K562 (cell line): ENCODE data around the gene PTPN13. TPM values are rescaled to one million over a fixed set of nuclear protein-coding genes. Genes with fewer than 3 reads are reported as not detected.

Source experiments
- ATAC-seq: fragments of 200-7000 bp; cut with Tn5 transposase; 3 replicates; pipeline ENCODE4 v1.9.1; 2020; ENCODE audit warnings: moderate library complexity
- BruUV-seq: library from RNA; stranded (reverse); fragments of 400-500 nt; replicated peaks from 2 replicates; lab custom pipeline; 2021; lab: Mats Ljungman, UMichigan
- CTCF ChIA-PET: fragments of 300-600 bp; formaldehyde crosslinking; extraction: SDS; loops from one replicate; lab custom pipeline; 2021; ENCODE audit warnings: low intra/inter-chr PET ratio; lab: Yijun Ruan, JAX
- POLR2A ChIA-PET: fragments of 300-600, 350-650 bp; sonication (Branson Sonifier 250); formaldehyde crosslinking; extraction: SDS; loops from one replicate; lab custom pipeline; 2021; ENCODE audit warnings: antibody characterized with exemption, inconsistent platforms; lab: Yijun Ruan, JAX
- DNase-seq, 4 experiments: peaks; one replicate each; pipeline versions ENCODE4 v3.0.0 to v3.0.0-alpha.2; 2011 to 2018; ENCODE audit warnings: low spot score in 3 of 4, mixed read lengths in 3 of 4; ENCODE audit errors: extremely low read depth in 1 of 4
- FAIRE-seq: peaks from 2 replicates; lab custom pipeline; 2011; peaks lifted over from hg19 to GRCh38; lab: Jason Lieb, UNC
- H2AFZ ChIP-seq: 2 replicates; pipeline ENCODE4 v1.6.0; 2011; ENCODE audit warnings: low read depth, low read length, control low read depth, inconsistent platforms
- H3K27ac ChIP-seq: fragments of 200-600 bp; 3 replicates; pipeline ENCODE4 v1.8.0; 2011; ENCODE audit warnings: low read depth, mild to moderate bottlenecking, control low read depth, inconsistent platforms, low read length, moderate library complexity, mixed read lengths; ENCODE audit errors: extremely low read depth
- H3K27me3 ChIP-seq, 2 experiments: fragments of 300-600 bp in 1 of 2; 2 replicates in 1 of 2; 3 replicates in 1 of 2; pipeline versions ENCODE4 v1.6.0 to v1.8.0; 2011; ENCODE audit warnings: inconsistent platforms in 2 of 2, low read length in 2 of 2, mild to moderate bottlenecking in 1 of 2, mixed read lengths in 1 of 2, moderate library complexity in 1 of 2; ENCODE audit not compliant: control insufficient read depth in 2 of 2, insufficient read depth in 2 of 2
- H3K36me3 ChIP-seq: fragments of 300-600 bp; 3 replicates; pipeline ENCODE4 v1.8.0; 2011; ENCODE audit warnings: mild to moderate bottlenecking, low read length, inconsistent platforms; ENCODE audit not compliant: control insufficient read depth, insufficient read depth
- H3K4me1 ChIP-seq, 2 experiments: fragments of 200-600 bp in 1 of 2; replicated peaks in 1 of 2; 2 replicates in 1 of 2; 3 replicates in 1 of 2; pipeline versions ENCODE4 v1.5.1 to v1.8.0; 2011; ENCODE audit warnings: inconsistent platforms in 2 of 2, low read length in 2 of 2, mild to moderate bottlenecking in 1 of 2, mixed read lengths in 1 of 2, moderate library complexity in 1 of 2; ENCODE audit not compliant: control insufficient read depth in 2 of 2, insufficient read depth in 2 of 2
- H3K4me2 ChIP-seq: 2 replicates; pipeline ENCODE4 v1.6.1; 2011; ENCODE audit warnings: low read length, control low read depth, inconsistent platforms, mixed read lengths; ENCODE audit not compliant: insufficient read depth
- H3K4me3 ChIP-seq: fragments of 200-600 bp; sonication (generic), shearing (Covaris generic); 2 replicates; pipeline ENCODE4 v1.5.1; 2016; ENCODE audit warnings: control low read depth, inconsistent platforms
- H3K79me2 ChIP-seq: fragments of 200-600 bp; 3 replicates; pipeline ENCODE4 v1.8.0; 2011; ENCODE audit warnings: low read length, inconsistent platforms; ENCODE audit not compliant: control insufficient read depth, insufficient read depth
- H3K9ac ChIP-seq, 2 experiments: 2 replicates each; pipeline versions ENCODE4 v1.6.0 to v1.6.1; 2011; ENCODE audit warnings: low read depth in 2 of 2, low read length in 2 of 2, control low read depth in 1 of 2, inconsistent platforms in 1 of 2, mild to moderate bottlenecking in 1 of 2, mixed read lengths in 1 of 2; ENCODE audit not compliant: insufficient read depth in 1 of 2
- H3K9me1 ChIP-seq: one replicate; pipeline ENCODE4 v1.6.0; 2011; ENCODE audit warnings: inconsistent platforms, mild to moderate bottlenecking, low read length, moderate library complexity; ENCODE audit not compliant: control insufficient read depth, insufficient read depth
- H3K9me3 ChIP-seq: replicated peaks from 2 replicates; pipeline ENCODE4 v1.5.1; 2011; ENCODE audit warnings: low read depth, low read length, inconsistent platforms; ENCODE audit not compliant: control insufficient read depth, insufficient read depth
- H4K20me1 ChIP-seq: replicated peaks from 2 replicates; pipeline ENCODE4 v1.6.1; 2011; ENCODE audit warnings: low read length, inconsistent platforms, mixed read lengths; ENCODE audit not compliant: control insufficient read depth, insufficient read depth
- CBX8 ChIP-seq: fragments of 200-600 bp; sonication (generic); IDR thresholded peaks from 2 replicates; pipeline ENCODE4 v1.6.1; 2012; ENCODE audit warnings: borderline replicate concordance, mixed run types, low read depth, mild to moderate bottlenecking, moderate library complexity, mixed read lengths, low read length, control low read depth, inconsistent platforms; ENCODE audit not compliant: poor library complexity, severe bottlenecking; ENCODE audit errors: extremely low read depth
- PTTG1 ChIP-seq: fragments of 450-650 bp; IDR thresholded peaks from 2 replicates; pipeline ENCODE4 v1.6.1; 2016; ENCODE audit warnings: low read depth, mild to moderate bottlenecking, missing genetic modification characterization, missing compliant biosample characterization
- REST ChIP-seq, 2 experiments: fragments of 450-650 bp; formaldehyde crosslinking in 1 of 2; IDR thresholded peaks; 2 replicates each; pipeline versions ENCODE4 v1.4.0 to v1.6.1; 2014 to 2020; ENCODE audit warnings: mild to moderate bottlenecking in 2 of 2, borderline replicate concordance in 1 of 2, low read depth in 1 of 2
- ZBTB34 ChIP-seq: fragments of 250-450 bp; sonication (Bioruptor Pico); IDR thresholded peaks from 2 replicates; pipeline ENCODE4 v1.8.0; 2021; ENCODE audit warnings: mild to moderate bottlenecking, moderate library complexity
- ZBTB7A ChIP-seq: IDR thresholded peaks from 2 replicates; pipeline ENCODE4 v1.6.1; 2011; ENCODE audit warnings: low read depth, mild to moderate bottlenecking, low read length, moderate library complexity, borderline replicate concordance; ENCODE audit not compliant: control insufficient read depth
- ZNF830 ChIP-seq: fragments of 250-450 bp; sonication (Bioruptor Pico); IDR thresholded peaks from 2 replicates; pipeline ENCODE4 v1.5.0; 2021; ENCODE audit warnings: mild to moderate bottlenecking
- WGBS: fragments of 100-300 bp; shearing (Covaris generic); methylation state at CpG from one replicate; pipeline ENCODE4 v1.1.6; 2016; ENCODE audit warnings: low coverage, mixed read lengths; ENCODE audit not compliant: insufficient coverage; ENCODE audit errors: missing lambda C conversion rate; 5-methylcytosine and 5-hydroxymethylcytosine counted together
- in situ Hi-C: fragments of 300-500 bp; cut with MboI; formaldehyde crosslinking; loops from 4 replicates; pipeline ENCODE4 v1.15.0; 2018; ENCODE audit warnings: inconsistent platforms, mixed read lengths
- intact Hi-C: fragments of 100-400 bp; cut with micrococcal nuclease; formaldehyde crosslinking; loops from 2 replicates; pipeline ENCODE4 v1.14.2; 2022
- polyA plus RNA-seq, 8 experiments: library from polyadenylated mRNA; depleted of rRNA in 4 of 8; stranded (reverse) in 5 of 8; unstranded in 3 of 8; fragments of >200 nt; fragmentation: Nextera tagmentation in 2 of 8; fragmentation: Illumina TruSeq in 1 of 8; extraction: Ambion mirVana in 2 of 8; extraction: Trizol in 1 of 8; gene quantifications; 2 replicates each; pipeline versions ENCODE4 v1.2.1 to v1.2.3, GENCODE V29; 2011 to 2014; ENCODE audit warnings: inconsistent platforms in 1 of 8, missing spikeins in 1 of 8
- total RNA-seq, 7 experiments: library from RNA; depleted of rRNA in 6 of 7; stranded (reverse); fragments of >200 nt in 6 of 7; fragmentation: Illumina TruSeq in 2 of 7; extraction: Trizol in 2 of 7; gene quantifications; 2 replicates each; pipeline versions ENCODE4 v1.2.1 to v1.2.3, GENCODE V29; 2011 to 2021; ENCODE audit warnings: low replicate concordance in 1 of 7

The PTPN13 gene
- total and polyA plus RNA-seq, 9 of the 15 experiments (the other 6 are each of a cell fraction or from before 2014, with no cell fraction given), result 0.33 TPM; not detected in 8

- no peaks in the 10 kb centered on the region for H3K4me1 ChIP-seq
- 0% methylated on average over 3 of the region's 3 CpGs for WGBS
- ChIA-PET POLR2A (no interaction called here), CTCF (no interaction called here)
- H3K27me3 ChIP-seq, result no peaks in the 10 kb centered on the region
- H3K9ac ChIP-seq, result no peak overlapping the region
- BruUV-seq, result no TSS peak
- H3K79me2 ChIP-seq, result no peaks in the 10 kb centered on the region
- intact Hi-C loops, result no loop called here
- no peaks in the 10 kb centered on the region for H3K36me3 ChIP-seq
- TF ChIP-seq CBX8 (no peak), PTTG1 (tag) (no peak), ZNF830 (CRISPR knock-in tag) (no peak), ZBTB7A (no peak), REST (IDR thresholded peaks at IDR 0.05; ENCODE audit: borderline replicate concordance) (no peak), REST (CRISPR knock-in tag; IDR thresholded peaks at IDR 0.05; ENCODE audit: low read depth) (no peak), ZBTB34 (no peak)
- no peaks in the 10 kb centered on the region for H3K9me3 ChIP-seq
- no peaks in the 10 kb centered on the region for H3K9me1 ChIP-seq
- ATAC-seq (no peak), DNase-seq (no peak), FAIRE-seq (no peak)
- no peak overlapping the region for H3K4me2 ChIP-seq
- no peak overlapping the region for H3K4me3 ChIP-seq
- no peak overlapping the region for H2AFZ ChIP-seq
- H4K20me1 ChIP-seq, result no peaks in the 10 kb centered on the region
- in situ Hi-C loops, result no loop called here
- H3K27ac ChIP-seq, result no peak overlapping the region
Measured at GRCh38 chr4:86614865-86615264, 20.8 kb downstream of the PTPN13 start.
